HG02642 (cell line): Measurements from ENCODE around the gene BMX.

Experiments
- ATAC-seq: cut with Tn5 transposase; IDR thresholded peaks from one replicate; pipeline ENCODE4 v1.9.1; 2021; ENCODE audit warnings: mild to moderate bottlenecking; ENCODE audit not compliant: unreplicated experiment, poor library complexity

BMX gene

DNA sequence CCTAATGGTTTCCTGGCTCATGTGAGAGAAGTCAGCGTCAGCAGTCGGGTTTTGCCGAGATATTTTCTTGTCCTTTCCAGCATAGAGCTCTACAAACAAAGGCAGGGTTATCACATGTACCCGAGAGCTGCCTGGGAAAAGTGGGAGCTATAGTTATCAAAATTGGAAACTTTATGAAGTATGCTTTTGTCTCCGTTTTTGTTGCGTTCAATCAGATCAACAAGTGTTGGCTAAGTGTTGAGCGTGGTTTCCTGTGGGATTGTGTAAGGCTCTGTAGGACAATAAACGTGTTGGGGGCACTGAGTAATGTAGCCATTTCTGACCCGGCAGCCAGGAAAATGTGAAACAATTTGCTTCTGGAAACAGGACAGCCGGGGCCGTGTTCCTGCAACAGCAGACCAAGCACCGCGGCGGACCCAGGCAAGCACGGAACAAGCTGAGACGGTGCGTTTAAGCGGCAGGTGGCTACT is at the start of gene BMX:
Gene BMX, plus strand, starts transcription at position 311 of the 470 bp plus-strand sequence. CDS start 7,547 bp downstream, outside the sequence.
- no peak for ATAC-seq

DNA sequence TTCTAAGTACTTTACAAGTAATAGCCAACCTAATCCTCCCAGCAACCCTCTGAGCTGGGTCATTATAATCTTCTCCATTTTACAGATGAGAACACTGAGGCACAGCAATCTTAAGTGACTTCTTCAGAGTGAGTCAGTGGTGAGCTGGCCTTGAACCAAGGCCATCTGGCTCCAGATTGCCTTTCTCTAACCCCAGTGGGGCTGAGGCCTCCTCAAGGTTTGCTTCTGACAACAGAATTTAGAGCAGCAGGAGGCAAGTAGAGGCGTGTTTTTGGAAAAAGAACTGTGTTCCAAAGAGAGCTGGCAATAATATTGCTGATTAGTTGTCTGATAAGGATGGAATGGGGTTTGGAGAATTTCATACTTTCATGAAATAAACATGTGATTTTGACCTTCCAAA is 48.7 kb upstream of the BMX start:
- ATAC-seq: no peak

DNA sequence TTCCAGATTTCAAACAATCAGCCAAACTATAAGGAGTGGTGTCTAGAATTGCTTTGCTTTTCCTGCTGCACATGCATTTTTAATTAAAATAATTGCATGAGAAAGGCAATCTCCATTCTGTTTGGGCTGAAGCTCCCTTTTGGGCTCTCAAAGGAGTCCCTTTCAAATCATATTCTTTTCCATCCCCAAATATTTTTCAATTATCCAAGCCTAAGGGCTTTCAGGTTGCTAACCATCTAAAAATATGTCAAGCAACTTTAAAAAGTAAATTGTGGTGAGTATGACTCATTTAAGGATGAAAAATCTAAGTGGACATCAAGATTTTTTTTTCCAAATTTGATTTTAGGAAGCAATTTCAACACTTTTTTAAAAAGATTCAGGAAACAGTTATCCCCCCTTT is 35.9 kb upstream of the BMX start:
- no peak for ATAC-seq

DNA sequence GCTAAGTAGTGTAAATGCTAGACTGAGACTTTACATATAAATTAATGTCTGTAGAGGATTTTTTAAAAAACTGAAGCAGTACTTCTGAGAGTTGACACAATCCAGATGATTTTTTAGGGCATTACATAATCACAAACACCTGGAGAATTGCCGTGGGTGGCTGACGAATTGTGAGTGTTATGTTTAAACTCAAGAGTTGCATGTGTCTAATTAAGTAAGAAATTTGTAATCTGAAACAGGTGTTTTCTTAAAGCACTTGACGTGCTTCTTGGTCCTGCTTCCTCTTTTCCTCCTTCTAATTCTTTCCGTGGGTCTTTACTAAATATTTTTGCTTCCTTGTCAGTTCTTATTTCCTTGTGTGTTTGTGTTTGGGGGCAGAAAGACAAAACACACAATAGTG is 35.3 kb upstream of the BMX start:
- ATAC-seq: peak; percentile 79

DNA sequence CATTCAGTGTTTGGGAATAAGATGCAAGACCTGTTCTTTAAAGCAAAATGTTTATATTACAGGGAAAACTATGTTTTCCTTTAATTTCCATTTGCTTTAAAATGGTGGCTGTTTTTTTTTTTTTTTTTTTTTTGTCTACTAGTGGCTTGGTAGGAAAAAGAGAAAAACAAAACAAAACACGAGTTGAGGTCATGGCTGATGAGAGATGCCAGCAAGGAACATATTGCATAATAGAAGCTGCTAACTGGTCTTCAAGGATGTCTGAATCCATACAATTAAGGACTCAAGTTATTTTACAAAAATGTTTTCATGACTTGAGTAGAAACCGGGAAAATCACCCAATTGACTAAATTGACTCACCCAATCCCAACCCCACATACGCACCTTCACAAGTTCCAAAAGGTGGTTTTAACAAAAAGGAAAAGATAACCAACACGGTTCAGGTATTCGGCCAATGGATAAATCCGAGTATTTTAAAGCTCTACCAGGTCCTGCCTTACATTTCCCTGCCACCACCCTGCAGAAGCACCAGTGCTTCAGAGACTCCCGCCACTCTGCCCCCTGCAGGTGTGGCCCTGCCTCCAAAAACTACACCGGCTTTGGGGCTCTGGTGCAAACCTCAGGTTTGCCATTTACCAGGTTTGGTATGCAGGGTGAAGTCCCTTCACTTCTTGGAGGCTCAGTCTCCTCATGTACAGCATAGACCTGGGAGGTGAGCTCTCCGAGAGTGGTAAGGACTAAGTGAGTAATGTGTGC is 34.5 kb upstream of the BMX start:
- ATAC-seq: no peak

DNA sequence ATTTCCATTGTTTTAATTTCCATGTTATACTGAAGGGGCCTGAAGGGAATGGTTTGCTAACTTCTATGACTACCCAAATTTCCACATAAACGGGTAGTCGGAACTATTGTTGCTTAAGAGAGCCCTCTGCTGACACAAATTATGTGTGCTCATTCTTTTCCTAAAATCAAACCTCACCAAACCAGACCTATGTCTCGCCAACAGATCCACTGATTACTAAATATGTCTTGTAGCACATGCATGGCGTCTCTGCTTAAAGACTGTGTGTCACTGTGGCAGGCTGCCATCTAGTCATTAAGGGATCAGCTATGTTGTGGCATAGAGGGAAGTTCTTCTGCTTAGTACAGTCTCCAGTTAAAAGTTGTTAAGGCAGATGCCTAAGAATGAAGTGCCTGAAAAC is 32.6 kb upstream of the BMX start:
- no peak for ATAC-seq

DNA sequence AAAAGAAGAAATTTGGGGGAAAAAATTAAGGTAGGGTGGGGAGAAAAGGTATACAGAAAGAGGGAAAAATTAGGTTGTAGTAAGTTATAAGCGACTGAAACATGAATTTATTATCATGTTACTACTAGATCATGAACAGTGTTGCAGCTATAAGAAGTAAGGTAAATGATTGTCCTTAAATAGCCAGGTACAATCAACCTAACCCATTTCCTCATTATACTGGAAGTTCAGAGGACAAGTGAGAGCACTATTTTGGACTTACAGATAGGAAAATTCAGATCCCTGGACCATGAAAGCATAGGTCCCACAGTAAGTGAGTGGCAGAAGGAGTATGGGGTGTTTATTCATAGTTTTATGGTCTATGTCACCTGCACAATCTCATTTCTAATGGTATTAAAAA is 31.0 kb upstream of the BMX start:
- no peak for ATAC-seq

DNA sequence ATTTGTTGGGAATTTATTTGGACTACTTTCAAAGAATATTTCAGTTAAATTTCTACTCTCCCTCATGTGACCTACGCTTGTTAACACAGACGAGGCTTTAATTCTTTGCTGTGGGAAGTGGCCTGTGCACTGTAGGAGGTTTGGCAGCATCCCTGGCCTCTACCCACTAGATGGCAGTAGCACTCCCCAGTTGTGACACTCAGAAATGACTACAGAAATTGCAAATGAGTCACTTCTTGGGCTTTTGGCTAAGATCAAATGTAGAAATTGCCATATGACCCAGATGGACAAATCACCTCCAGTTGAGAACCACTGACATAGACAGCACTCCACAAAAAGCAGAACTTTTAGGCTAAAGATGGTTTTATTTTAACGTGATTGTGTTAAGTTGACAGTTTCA is 29.6 kb upstream of the BMX start:
- peak; percentile 74 for ATAC-seq

DNA sequence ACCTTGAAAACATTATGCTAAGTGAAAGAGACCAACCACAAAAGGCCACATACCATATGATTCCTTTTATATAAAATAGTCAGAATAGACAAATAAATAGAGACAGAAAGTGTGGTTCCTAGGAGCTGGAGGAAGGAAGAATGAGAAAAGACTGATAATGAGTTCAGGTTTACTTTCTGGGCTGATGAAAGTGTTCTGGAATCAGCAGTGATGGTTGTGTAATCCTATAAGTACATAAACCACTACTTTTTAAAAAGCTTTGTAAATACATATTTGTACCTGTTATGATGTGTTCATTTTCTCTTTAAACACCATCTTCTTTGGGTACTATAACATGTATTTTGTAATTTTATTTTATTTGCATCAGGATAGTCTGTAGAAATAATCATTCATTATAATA is 28.1 kb upstream of the BMX start:
- ATAC-seq: no peak

DNA sequence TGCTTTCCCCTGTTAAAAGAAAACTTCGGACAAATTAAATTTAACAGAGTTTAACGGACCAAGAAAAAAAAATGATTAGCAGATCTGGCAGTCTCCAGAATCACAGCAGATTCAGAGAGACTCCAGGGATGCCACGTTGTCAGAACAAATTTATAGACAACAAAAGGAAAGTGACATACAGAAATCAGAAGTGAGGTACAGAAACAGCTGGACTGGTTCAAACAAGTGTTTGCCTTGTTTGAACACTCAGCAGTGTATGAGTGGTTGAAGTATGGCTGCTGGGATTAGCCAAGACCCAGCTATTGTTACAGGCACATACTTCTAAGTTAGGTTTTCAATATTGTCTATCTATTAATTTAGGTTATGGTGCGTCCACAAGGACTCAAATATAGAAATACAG is 26.6 kb upstream of the BMX start:
- no peak for ATAC-seq

DNA sequence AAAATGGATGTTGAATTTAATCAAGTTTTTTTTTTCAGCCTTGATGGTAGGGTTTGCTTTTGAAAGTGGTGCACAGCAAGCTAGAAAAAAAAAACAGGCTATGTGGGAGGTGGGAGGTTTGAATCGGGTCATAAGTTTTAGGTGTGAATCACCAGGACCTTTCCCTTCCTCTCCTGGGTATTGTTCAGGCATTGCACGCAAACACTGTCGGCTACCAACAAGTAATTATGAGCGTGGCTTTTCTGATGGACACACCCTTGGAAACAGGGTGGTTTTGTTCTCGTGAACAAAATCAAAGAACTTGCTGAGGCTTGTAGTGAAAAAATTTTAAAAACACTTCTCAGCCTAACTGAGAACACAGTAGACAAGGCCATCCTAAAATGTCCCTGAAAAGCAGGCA is 25.6 kb upstream of the BMX start:
- no peak for ATAC-seq

DNA sequence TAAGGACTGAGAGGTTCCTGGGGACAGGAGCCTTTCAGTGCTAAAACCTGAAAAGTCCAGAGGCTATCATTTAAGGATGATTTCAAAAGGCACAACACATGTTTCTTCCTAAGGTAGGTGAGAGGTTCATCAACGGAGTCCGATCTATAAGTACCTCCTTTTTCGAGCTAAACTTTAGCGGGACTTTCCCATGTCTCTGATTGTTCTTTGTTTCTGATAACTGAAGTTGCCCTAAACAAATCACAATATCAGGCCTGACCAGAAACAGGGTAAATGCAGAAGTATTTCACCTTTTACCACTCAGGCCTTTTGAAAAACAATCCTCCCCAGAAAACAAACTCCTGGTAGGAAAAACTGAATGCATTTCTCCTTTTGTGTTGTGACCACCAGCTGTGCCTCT is 25.1 kb upstream of the BMX start:
- no peak for ATAC-seq

DNA sequence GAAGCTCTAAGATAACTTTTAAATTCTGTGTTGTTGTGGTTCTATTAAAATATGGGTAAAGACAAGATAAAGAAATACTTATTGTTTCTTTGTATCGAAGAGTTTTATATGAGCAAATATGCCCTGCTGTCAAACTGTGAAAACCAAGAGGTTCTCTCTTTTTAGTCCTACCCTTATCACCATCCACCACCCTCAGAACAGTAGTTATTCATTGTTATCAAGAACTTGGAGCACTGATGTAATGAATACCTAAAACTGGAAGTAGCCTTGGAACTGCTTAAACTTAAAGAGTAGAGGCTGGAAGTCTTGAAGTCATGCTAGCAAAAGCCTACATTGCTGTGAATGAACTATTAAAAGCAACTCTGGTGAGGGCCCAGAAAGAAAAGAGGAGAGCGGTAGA is 16.7 kb upstream of the BMX start:
- no peak for ATAC-seq

DNA sequence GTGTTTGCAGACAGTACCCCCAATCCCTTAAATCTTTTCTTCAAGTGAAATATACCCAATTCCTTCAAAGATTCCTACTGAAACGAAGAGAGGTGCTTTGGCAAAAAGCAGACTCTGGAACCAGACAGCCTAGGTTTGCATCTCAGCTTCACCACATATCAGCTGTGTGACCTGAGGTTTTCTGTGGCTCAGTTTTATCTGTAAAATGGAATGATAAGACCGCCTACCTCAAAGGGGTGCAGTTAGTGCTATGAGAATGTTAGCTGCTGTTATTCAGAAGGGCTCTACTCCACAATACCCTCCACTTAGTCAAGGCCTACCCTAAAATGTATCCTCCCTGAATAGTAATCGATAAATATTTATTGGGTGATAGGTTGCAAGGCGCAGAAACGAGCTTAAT is 8.1 kb upstream of the BMX start:
- ATAC-seq: no peak

DNA sequence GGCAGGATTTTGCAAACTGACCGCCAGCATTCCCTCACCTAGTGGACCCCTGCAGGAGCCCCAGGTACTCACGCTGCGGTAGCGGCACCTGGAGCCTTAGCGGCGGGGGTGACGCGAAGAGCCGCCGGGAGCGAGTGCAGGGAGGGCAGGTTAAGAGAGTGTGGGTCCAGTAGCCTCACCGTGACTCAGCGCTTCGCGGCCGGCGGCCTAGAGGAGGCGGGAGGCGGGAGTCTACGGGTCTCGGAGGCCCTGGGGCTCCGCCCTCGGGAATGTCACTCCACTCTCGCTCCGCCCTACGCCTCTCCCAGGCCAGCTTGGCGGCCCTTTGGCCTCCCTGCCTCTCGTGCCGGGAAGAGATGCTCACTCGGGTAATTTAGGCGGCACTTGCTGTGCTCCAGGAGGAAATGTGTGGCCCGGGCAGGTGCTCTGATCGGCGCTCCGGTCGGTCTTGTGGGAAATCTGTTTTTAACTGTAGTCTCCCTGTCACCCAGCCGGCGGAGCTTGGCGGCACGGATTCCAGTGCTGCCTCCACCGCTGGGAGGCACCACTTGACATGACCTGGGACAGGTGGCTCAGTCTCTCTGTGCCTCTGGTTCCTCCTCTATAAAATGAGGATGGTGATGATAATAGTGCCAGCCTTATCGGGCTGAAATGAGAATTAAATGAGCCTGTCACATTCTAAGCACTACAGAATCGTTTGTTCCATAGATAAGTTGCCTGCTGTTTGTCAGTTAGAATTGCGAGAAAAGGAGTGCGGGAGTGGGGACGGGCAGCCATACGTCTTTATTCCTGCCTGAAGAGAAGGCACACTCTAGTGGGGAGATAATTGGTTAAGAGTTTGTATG is 7.3 kb upstream of the BMX start, which contains the start of gene PIR:
Gene PIR, minus strand, starts transcription at position 216 of the 845 bp plus-strand sequence. CDS start 2,076 bp downstream, outside the sequence.
- ATAC-seq: peak; percentile 99

DNA sequence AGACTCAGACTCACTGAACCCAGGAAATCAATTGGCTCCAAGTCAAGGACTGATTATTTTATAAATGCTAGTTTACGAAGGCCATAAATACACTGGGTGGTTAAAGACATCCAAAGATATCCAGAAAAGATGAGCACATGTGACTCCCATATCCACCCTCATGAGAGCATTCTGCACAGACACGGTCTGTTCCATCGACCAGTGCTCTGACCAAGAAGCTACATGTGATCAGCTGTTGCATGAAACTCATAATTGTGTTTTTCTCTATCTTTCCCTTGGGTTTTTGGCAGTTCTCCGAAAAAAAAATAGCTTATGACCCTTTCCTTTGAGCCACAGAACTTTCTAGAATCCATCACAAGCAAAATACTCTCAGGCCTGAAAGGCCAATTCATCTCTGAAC is 4.8 kb upstream of the BMX start:
- ATAC-seq: no peak

DNA sequence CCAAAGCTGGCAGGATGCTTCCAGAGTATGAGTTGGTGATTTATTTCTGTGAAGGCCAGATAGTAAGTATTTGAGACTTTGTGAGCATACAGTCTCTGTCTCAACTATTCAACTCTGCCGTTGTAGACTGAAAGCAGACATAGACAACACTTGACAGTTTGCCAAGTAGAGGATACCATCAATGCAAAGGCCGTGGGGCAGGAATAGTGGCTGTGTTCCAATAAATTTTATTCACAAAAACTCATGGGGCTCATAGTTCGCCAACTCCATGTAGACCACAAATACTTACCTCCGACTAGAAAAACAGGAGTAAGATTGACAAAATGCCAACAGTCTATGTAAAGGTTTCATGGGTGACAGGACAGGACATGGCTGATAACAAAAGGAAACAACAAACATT is 3.8 kb upstream of the BMX start:
- no peak for ATAC-seq

DNA sequence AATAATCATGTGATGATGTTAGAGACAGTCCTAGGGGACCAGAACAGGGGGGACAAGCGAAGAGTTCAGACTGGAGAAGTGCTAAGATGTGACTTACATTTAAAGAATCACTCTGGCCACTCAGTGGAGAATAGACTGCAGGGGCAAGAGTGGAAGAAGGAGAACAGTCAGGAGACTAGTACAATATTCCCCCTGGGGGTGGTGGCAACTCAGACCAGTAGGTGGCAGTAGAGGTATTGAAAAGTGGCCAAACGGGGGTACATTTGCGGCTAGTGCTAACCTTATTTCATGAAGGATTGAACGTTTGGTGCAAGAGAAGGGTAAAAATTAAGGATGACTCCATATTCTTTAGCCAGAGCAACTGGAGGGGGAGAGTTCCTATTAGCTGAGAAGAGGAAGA is 2.7 kb upstream of the BMX start:
- ATAC-seq: no peak

DNA sequence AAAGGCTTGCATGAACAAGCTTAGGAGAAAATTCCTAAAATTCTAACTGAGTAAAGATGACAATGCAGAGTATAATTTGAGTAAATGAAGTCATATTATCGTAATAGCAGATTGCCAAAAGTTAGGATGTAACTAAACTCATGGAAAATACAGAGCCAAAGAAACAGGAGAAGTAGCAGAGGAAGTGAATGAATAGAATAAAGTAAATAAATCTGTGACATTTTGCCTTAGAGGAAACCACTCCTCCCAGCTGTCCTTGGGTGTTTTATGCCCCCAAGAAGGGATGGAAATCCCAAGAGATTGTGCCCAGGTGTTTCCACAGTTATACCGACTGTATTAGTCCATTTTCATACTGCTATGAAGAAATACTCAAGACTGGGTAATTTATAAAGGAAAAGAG is 1.9 kb upstream of the BMX start:
- no peak for ATAC-seq

DNA sequence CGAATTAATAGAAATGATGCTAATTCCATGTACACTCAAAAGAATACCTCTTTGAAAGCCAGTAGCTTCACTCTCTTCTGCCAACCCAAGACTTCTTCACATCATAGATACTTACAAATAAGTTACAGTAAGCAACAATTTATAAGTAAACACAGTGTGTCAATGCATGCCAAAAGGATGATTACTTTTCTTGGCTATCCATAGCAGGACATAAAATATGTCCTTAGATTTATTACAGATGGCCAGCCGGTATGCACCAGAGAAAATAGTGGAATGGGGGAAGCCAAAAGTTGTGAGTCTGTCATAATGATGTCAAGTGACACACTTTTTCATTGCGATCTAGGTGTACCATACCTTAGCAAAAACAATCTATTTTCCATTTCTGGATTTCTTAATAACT is 631 bp upstream of the BMX start:
- ATAC-seq: no peak

DNA sequence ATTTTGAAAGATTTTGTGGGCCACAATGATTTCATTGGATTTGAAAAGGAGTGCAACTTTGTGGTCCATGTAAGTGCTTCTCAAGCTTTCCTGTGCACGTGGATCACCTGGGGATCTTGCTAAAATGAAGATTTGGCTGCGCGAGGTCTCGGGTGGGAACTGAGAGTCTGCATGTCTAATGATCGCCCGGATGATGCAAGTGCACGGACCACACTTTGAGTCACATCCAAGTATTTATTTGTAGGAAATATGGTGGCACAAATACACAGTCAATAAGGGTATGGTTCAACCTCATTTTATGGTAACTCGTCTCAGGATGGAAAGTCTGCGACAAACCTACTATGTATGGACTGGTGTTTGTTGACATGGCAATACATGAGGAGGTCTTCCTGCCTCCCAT is 899 bp downstream of the BMX start:
- no peak for ATAC-seq

DNA sequence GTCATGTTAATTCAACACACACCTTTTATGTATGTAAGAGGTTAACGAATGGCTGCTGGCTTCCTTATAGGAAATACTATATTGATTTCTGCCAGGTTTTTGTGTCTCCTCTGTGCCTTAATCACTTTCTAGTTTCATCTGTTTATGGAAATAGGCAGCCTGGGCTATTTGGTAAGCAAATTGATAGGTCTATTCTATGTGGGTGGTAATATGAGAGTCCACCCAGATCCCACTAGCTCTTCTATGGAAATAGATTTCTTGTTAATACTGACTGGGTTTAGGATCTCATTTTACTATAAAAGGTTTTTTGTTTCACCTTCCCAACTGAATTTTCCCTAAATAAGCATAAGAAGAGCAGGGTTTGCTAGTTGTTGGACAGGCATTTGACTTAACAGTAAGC is 4.1 kb downstream of the BMX start:
- ATAC-seq: no peak
